HepG2 (cell line): ENCODE data around the gene MYO5B. TPM values are rescaled to one million over a fixed set of nuclear protein-coding genes. Genes with fewer than 3 reads are reported as not detected.

Source experiments
- ATAC-seq: fragments of 200-7000 bp; cut with Tn5 transposase; 3 replicates; pipeline ENCODE4 v1.9.1; 2020; ENCODE audit warnings: mild to moderate bottlenecking, moderate library complexity
- BruUV-seq: library from RNA; stranded (reverse); fragments of 400-500 nt; replicated peaks from 2 replicates; lab custom pipeline; 2021; lab: Mats Ljungman, UMichigan
- CTCF ChIA-PET: fragments of 300-600 bp; formaldehyde crosslinking; extraction: SDS; loops from one replicate; lab custom pipeline; 2021; ENCODE audit warnings: low total read pairs, inconsistent platforms, low intra/inter-chr PET ratio; lab: Yijun Ruan, JAX
- POLR2A ChIA-PET: fragments of 350-600 bp; sonication (Branson Sonifier 250); formaldehyde crosslinking; loops from one replicate; lab custom pipeline; 2020; ENCODE audit warnings: antibody characterized with exemption, inconsistent platforms; lab: Yijun Ruan, JAX
- DNase-seq: peaks from one replicate; pipeline ENCODE4 v3.0.0-alpha.2; 2015; ENCODE audit warnings: low spot score
- FAIRE-seq: peaks from 3 replicates; lab custom pipeline; 2011; peaks lifted over from hg19 to GRCh38; lab: Jason Lieb, UNC
- H2AFZ ChIP-seq: one replicate; pipeline ENCODE4 v1.6.1; 2011; ENCODE audit warnings: low read length, inconsistent platforms
- H3K27ac ChIP-seq: fragments of 300-600 bp; 3 replicates; pipeline ENCODE4 v1.8.0; 2011; ENCODE audit warnings: mixed run types, mild to moderate bottlenecking, mixed read lengths, low read length, inconsistent platforms; ENCODE audit not compliant: insufficient read depth; ENCODE audit errors: extremely low read length
- H3K27me3 ChIP-seq, 2 experiments: fragments of 200-600 bp in 1 of 2; 2 replicates in 1 of 2; 3 replicates in 1 of 2; pipeline versions ENCODE4 v1.6.0 to v1.8.0; 2011; ENCODE audit warnings: low read length in 2 of 2, mild to moderate bottlenecking in 2 of 2, moderate library complexity in 2 of 2, inconsistent platforms in 1 of 2; ENCODE audit not compliant: insufficient read depth in 2 of 2, control insufficient read depth in 1 of 2
- H3K36me3 ChIP-seq, 2 experiments: fragments of 200-600 bp in 1 of 2; replicated peaks in 1 of 2; 2 replicates in 1 of 2; 3 replicates in 1 of 2; pipeline versions ENCODE4 v1.5.1 to v1.8.0; 2011; ENCODE audit warnings: low read length in 2 of 2, inconsistent platforms in 1 of 2; ENCODE audit not compliant: insufficient read depth in 2 of 2, control insufficient read depth in 1 of 2
- H3K4me1 ChIP-seq: 2 replicates; pipeline ENCODE4 v1.5.1; 2012; ENCODE audit warnings: low read length, inconsistent platforms; ENCODE audit not compliant: insufficient read depth
- H3K4me2 ChIP-seq: 2 replicates; pipeline ENCODE4 v1.6.0; 2011; ENCODE audit warnings: low read depth, low read length, inconsistent platforms
- H3K4me3 ChIP-seq, 3 experiments: fragments of 200-600 bp in 1 of 3; sonication (generic), shearing (Covaris generic) in 1 of 3; replicated peaks in 1 of 3; 2 replicates each; pipeline ENCODE4 v1.5.1; 2011 to 2016; ENCODE audit warnings: low read length in 3 of 3, inconsistent platforms in 2 of 3, low read depth in 2 of 3, mild to moderate bottlenecking in 2 of 3, control low read depth in 1 of 3, mixed read lengths in 1 of 3; ENCODE audit not compliant: insufficient read depth in 1 of 3
- H3K79me2 ChIP-seq: one replicate; pipeline ENCODE4 v1.6.1; 2011; ENCODE audit warnings: low read length, inconsistent platforms; ENCODE audit not compliant: insufficient read depth
- H3K9ac ChIP-seq: 2 replicates; pipeline ENCODE4 v1.6.0; 2011; ENCODE audit warnings: mild to moderate bottlenecking, low read depth, low read length, inconsistent platforms; ENCODE audit not compliant: insufficient read depth
- H3K9me3 ChIP-seq: 2 replicates; pipeline ENCODE4 v1.5.1; 2012; ENCODE audit warnings: mild to moderate bottlenecking, low read length
- H4K20me1 ChIP-seq: 2 replicates; pipeline ENCODE4 v1.6.0; 2011; ENCODE audit warnings: inconsistent platforms, mild to moderate bottlenecking, low read length, moderate library complexity; ENCODE audit not compliant: insufficient read depth
- ETV6 ChIP-seq: sonication (generic); formaldehyde crosslinking; conservative IDR thresholded peaks from 2 replicates; pipeline ENCODE4 v1.4.0; 2020; ENCODE audit warnings: missing genetic modification reagents
- HNF4A ChIP-seq: sonication (generic); formaldehyde crosslinking; IDR thresholded peaks from 2 replicates; pipeline ENCODE4 v1.4.0; 2020; ENCODE audit warnings: missing genetic modification reagents
- HOXA9 ChIP-seq: sonication (generic); formaldehyde crosslinking; IDR thresholded peaks from 2 replicates; pipeline ENCODE4 v1.8.1; 2022; ENCODE audit warnings: missing genetic modification reagents, mild to moderate bottlenecking, moderate library complexity, borderline replicate concordance
- NCOA5 ChIP-seq: sonication (generic); formaldehyde crosslinking; IDR thresholded peaks from 2 replicates; pipeline ENCODE4 v1.4.0; 2020; ENCODE audit warnings: missing genetic modification reagents
- NR2C2 ChIP-seq: sonication (generic); formaldehyde crosslinking; IDR thresholded peaks from 2 replicates; pipeline ENCODE4 v1.4.0; 2020; ENCODE audit warnings: missing genetic modification reagents, mild to moderate bottlenecking, moderate library complexity, borderline replicate concordance
- RXRB ChIP-seq: IDR thresholded peaks from 2 replicates; pipeline ENCODE4 v1.6.1; 2016; ENCODE audit warnings: borderline replicate concordance, missing genetic modification reagents, missing compliant biosample characterization
- SAP130 ChIP-seq: IDR thresholded peaks from 2 replicates; pipeline ENCODE4 v1.6.1; 2016; ENCODE audit warnings: low read depth
- SOX6 ChIP-seq, 2 experiments: fragments of 450-650 bp in 1 of 2; sonication (generic) in 1 of 2; formaldehyde crosslinking in 1 of 2; IDR thresholded peaks; 2 replicates each; pipeline versions ENCODE4 v1.4.0 to v1.6.1; 2017 to 2020; ENCODE audit warnings: antibody characterized with exemption in 1 of 2, mild to moderate bottlenecking in 1 of 2, missing genetic modification reagents in 1 of 2
- STAG1 ChIP-seq: sonication (generic); formaldehyde crosslinking; IDR thresholded peaks from 2 replicates; pipeline ENCODE4 v1.4.0; 2020; ENCODE audit warnings: missing genetic modification reagents
- TBP ChIP-seq: sonication (generic); formaldehyde crosslinking; IDR thresholded peaks from 2 replicates; pipeline ENCODE4 v1.5.0; 2020; ENCODE audit warnings: missing genetic modification reagents
- U2AF1 ChIP-seq: fragments of 200-400 bp; formaldehyde crosslinking; optimal IDR thresholded peaks from 2 replicates; pipeline ENCODE3; 2017; ENCODE audit warnings: mild to moderate bottlenecking, low read depth, low read length
- XBP1 ChIP-seq: sonication (generic); formaldehyde crosslinking; IDR thresholded peaks from 2 replicates; pipeline ENCODE4 v1.5.0; 2020; ENCODE audit warnings: missing genetic modification reagents
- ZNF234 ChIP-seq: sonication (generic); formaldehyde crosslinking; conservative IDR thresholded peaks from 2 replicates; pipeline ENCODE4 v1.5.1; 2020; ENCODE audit warnings: mild to moderate bottlenecking, missing genetic modification reagents
- ZNF501 ChIP-seq: sonication (generic); formaldehyde crosslinking; IDR thresholded peaks from 2 replicates; pipeline ENCODE4 v1.5.1; 2020; ENCODE audit warnings: mild to moderate bottlenecking, moderate library complexity, missing genetic modification reagents
- ZNF562 ChIP-seq: sonication (generic); formaldehyde crosslinking; IDR thresholded peaks from 2 replicates; pipeline ENCODE4 v1.8.0; 2022; ENCODE audit warnings: missing genetic modification reagents, borderline replicate concordance
- ZNF615 ChIP-seq: sonication (generic); formaldehyde crosslinking; IDR thresholded peaks from 2 replicates; pipeline ENCODE4 v1.5.0; 2020; ENCODE audit warnings: mild to moderate bottlenecking, missing genetic modification reagents, borderline replicate concordance
- ZNF75D ChIP-seq: sonication (generic); formaldehyde crosslinking; IDR thresholded peaks from 2 replicates; pipeline ENCODE4 v1.8.1; 2023; ENCODE audit warnings: missing genetic modification reagents, mild to moderate bottlenecking, borderline replicate concordance
- WGBS: methylation state at CpG from one replicate; pipeline ENCODE4 v1.1.6; 2017; ENCODE audit warnings: low lambda C conversion rate; 5-methylcytosine and 5-hydroxymethylcytosine counted together
- in situ Hi-C: cut with HindIII; loops from 2 replicates; pipeline ENCODE4 v1.10.0; 2017; ENCODE audit warnings: low pct_unique_long_range_greater_than_20kb; ENCODE audit not compliant: extremely low pct_ligation_motif_present
- intact Hi-C: fragments of 100-400 bp; cut with micrococcal nuclease; formaldehyde crosslinking; loops from one replicate; pipeline ENCODE4 v1.10.0; 2022; ENCODE audit not compliant: unreplicated experiment
- polyA plus RNA-seq, 8 experiments: library from polyadenylated mRNA; depleted of rRNA in 3 of 8; stranded (reverse) in 7 of 8; unstranded in 1 of 8; fragments of >200 nt; fragmentation: Illumina TruSeq in 4 of 8; extraction: Trizol in 4 of 8; gene quantifications; 2 replicates each; pipeline versions ENCODE4 v1.2.1 to v1.2.3, GENCODE V29; 2011 to 2016; ENCODE audit warnings: low read depth in 4 of 8, missing spikeins in 1 of 8, mixed read lengths in 1 of 8; ENCODE audit not compliant: insufficient read depth in 1 of 8
- total RNA-seq, 5 experiments: library from RNA; depleted of rRNA; stranded (reverse); fragments of >200 nt; fragmentation: Illumina TruSeq; extraction: Trizol; gene quantifications; 2 replicates each; pipeline ENCODE4 v1.2.3, GENCODE V29; 2016; ENCODE audit warnings: low read depth in 1 of 5
- TF ChIP-seq, protein P1 (sequence below): IDR thresholded peaks from 2 replicates; pipeline ENCODE4 v1.4.0; 2020; ENCODE audit warnings: mild to moderate bottlenecking, missing genetic modification reagents

Gene MYO5B
- total and polyA plus RNA-seq, 2 of the 13 experiments (the other 11 are each of a cell fraction or from before 2014, with no cell fraction given) = 13.1 to 24.0 TPM

DNA sequence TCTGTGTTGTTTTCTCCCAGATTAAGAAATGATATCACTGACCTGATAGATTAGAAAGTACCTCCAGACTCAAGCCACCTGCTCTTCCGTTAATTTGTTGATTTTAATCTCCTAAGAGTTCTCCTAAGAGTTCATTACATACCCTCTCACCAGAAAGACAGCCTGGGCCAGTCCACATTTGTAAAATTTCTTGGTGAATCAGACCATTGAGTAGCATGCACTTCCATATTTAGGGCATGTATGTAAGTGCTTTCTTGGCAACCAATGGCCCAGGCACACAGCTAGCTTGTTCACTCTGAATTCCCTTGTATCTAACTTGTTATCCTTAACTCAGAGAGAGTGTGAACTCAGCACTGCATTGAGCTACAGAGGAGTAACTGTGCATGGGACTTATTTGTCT is 223.5 kb downstream of the MYO5B start (continued):
- TF ChIP-seq STAG1 (CRISPR knock-in tag) = no peak
- no peak for TF ChIP-seq ZNF562 (CRISPR knock-in tag)
- TF ChIP-seq, all 625 proteins: peak for 0

DNA sequence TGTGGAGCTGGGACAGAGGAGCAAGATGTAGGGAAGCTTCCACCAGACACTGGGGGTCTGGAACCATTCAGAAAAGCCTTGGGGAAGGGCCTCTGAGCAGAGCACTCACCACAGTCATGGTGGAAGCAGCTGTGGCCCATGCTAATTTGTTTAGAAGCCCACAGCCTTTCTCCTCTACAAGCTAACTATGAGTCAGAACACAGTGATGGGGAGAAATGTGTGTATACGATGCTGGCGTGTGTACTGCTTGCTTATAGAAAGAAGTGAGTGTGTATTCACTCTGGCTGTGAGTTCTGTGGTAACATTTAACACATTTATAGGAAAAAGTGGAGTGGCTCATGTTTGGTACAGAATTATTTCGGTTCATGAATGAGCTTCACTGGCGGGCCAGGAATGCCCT is 224.6 kb downstream of the MYO5B start:
- in situ Hi-C loops = no loop called here

More for the DNA sequence above, 224.6 kb downstream of the MYO5B start:
- DNase-seq (no peak), FAIRE-seq (no peak), ATAC-seq (no peak)
- Histone ChIP-seq H3K9ac (no peak overlapping the region), H3K36me3 (peaks cover 3 to 18% of the 10 kb centered on the region in 2 experiments; a peak in 4 of 5 replicates), H3K79me2 (no peaks in the 10 kb centered on the region), H3K9me3 (no peaks in the 10 kb centered on the region), H4K20me1 (no peaks in the 10 kb centered on the region), H3K27me3 (no peaks in the 10 kb centered on the region), H3K4me2 (no peak overlapping the region), H3K4me1 (peaks cover 50% of the 10 kb centered on the region), H2AFZ (no peak overlapping the region), H3K4me3 (no peak overlapping the region), H3K27ac (no peak overlapping the region)
- intact Hi-C loops = loop anchor here (5.0 kb wide), 1 partner anchor 452 kb away; no protein-coding TSS in a partner anchor
- 98% methylated on average over 4 of the region's 4 CpGs for WGBS
- ChIA-PET POLR2A (no interaction called here), CTCF (no interaction called here)
- no TSS peak for BruUV-seq
- TF ChIP-seq SOX6 (IDR thresholded peaks at IDR 0.05) (no peak), SOX6 (CRISPR knock-in tag; IDR thresholded peaks at IDR 0.05) (no peak), ZNF501 (no peak), NCOA5 (CRISPR knock-in tag) (no peak), HNF4A (CRISPR knock-in tag) (no peak), NR2C2 (CRISPR knock-in tag) (no peak), RXRB (CRISPR knock-in tag) (no peak), ZNF234 (CRISPR knock-in tag) (no peak), ZNF75D (CRISPR knock-in tag) (no peak), XBP1 (CRISPR knock-in tag) (no peak), U2AF1 (no peak), ZNF615 (CRISPR knock-in tag) (no peak), SAP130 (CRISPR knock-in tag) (no peak), HOXA9 (no peak), TBP (CRISPR knock-in tag) (no peak), ETV6 (CRISPR knock-in tag) (no peak)
- TF ChIP-seq, protein P1, sequence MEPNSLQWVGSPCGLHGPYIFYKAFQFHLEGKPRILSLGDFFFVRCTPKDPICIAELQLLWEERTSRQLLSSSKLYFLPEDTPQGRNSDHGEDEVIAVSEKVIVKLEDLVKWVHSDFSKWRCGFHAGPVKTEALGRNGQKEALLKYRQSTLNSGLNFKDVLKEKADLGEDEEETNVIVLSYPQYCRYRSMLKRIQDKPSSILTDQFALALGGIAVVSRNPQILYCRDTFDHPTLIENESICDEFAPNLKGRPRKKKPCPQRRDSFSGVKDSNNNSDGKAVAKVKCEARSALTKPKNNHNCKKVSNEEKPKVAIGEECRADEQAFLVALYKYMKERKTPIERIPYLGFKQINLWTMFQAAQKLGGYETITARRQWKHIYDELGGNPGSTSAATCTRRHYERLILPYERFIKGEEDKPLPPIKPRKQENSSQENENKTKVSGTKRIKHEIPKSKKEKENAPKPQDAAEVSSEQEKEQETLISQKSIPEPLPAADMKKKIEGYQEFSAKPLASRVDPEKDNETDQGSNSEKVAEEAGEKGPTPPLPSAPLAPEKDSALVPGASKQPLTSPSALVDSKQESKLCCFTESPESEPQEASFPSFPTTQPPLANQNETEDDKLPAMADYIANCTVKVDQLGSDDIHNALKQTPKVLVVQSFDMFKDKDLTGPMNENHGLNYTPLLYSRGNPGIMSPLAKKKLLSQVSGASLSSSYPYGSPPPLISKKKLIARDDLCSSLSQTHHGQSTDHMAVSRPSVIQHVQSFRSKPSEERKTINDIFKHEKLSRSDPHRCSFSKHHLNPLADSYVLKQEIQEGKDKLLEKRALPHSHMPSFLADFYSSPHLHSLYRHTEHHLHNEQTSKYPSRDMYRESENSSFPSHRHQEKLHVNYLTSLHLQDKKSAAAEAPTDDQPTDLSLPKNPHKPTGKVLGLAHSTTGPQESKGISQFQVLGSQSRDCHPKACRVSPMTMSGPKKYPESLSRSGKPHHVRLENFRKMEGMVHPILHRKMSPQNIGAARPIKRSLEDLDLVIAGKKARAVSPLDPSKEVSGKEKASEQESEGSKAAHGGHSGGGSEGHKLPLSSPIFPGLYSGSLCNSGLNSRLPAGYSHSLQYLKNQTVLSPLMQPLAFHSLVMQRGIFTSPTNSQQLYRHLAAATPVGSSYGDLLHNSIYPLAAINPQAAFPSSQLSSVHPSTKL (CRISPR knock-in tag) = no peak
